ENCODE data around the gene MPST.

DNA sequence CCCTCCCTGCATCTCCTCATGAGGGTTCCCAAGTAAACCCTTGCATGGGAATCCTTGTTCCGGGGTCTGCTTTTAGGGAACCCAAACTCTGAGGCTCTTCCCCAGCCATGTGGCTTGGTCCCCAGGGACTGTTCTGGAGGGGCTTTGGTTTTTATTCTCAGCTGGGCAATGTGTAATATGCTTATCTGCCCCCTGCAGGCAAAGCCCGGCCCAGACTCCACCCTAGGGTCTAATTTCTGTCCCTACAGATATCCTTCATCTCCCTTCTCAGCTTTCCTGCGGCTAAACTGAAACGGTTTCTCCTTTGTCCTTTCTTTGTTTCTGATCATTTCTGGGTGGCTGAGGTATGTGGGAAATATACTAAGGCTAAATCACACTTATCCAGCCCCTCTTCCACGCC is 37.4 kb upstream of the MPST start:
- TF ChIP-seq, protein P1, sequence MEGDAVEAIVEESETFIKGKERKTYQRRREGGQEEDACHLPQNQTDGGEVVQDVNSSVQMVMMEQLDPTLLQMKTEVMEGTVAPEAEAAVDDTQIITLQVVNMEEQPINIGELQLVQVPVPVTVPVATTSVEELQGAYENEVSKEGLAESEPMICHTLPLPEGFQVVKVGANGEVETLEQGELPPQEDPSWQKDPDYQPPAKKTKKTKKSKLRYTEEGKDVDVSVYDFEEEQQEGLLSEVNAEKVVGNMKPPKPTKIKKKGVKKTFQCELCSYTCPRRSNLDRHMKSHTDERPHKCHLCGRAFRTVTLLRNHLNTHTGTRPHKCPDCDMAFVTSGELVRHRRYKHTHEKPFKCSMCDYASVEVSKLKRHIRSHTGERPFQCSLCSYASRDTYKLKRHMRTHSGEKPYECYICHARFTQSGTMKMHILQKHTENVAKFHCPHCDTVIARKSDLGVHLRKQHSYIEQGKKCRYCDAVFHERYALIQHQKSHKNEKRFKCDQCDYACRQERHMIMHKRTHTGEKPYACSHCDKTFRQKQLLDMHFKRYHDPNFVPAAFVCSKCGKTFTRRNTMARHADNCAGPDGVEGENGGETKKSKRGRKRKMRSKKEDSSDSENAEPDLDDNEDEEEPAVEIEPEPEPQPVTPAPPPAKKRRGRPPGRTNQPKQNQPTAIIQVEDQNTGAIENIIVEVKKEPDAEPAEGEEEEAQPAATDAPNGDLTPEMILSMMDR (IDR thresholded peaks at IDR 0.05; ENCODE audit: low read depth, low read length), result peak; percentile 39
- no peak for TF ChIP-seq EZH2phosphoT487 (IDR thresholded peaks at IDR 0.05; ENCODE audit: low read depth)

Measured in OCI-LY3 (cell line).